HG02973 (cell line): ENCODE data around the gene NELL2.
"Not testable (repeated sequence)": the region's sequence is repeated elsewhere in the genome, so short reads cannot be mapped to it uniquely, and the experiment has no call there.

Source experiments
- ATAC-seq: cut with Tn5 transposase; IDR thresholded peaks from one replicate; pipeline ENCODE4 v1.9.1; 2021; ENCODE audit warnings: moderate library complexity; ENCODE audit not compliant: unreplicated experiment

NELL2 gene

DNA sequence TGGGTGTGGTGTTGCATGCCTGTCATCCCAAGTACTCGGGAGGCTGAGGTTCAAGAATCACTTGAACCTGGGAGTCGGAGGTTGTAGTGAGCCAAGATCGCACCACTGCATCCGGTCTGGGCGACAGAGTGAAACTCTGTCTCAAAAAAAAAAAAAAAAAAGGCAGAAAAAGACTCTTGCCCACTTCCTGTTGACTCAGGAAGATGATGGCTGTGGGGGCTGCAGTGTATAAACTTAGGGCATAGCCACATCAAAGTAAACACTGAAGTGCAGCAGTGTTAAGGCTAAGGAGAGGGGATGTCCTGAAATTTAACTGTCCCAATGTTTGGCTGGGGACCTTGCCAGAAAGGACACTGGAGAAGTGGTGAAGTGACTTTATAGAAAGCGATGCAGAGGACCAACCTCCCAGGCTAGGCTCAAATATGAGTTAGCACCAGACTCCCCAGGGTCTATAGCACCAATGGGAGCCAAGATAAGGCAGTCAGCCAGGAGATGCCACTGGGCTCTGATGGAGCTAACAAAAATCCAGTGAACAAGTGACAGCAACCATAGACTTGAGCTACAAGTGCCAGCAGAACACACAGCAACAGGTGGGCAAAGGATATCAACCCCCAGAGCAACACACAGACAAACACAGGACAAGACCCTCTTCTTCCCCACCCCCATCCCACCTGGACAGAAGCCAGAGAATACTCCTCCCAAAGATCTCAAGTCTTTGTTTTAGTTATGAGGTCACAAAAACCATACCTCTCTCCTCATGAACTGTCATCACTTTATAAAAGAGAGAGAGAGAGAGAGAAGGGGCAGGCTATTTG, 28.0 kb downstream of the NELL2 start:
- ATAC-seq, result peak; percentile 76

GRCh38 chr12:44847403-44847802, 28.7 kb downstream of the NELL2 start:
- ATAC-seq, result peak; percentile 11

DNA sequence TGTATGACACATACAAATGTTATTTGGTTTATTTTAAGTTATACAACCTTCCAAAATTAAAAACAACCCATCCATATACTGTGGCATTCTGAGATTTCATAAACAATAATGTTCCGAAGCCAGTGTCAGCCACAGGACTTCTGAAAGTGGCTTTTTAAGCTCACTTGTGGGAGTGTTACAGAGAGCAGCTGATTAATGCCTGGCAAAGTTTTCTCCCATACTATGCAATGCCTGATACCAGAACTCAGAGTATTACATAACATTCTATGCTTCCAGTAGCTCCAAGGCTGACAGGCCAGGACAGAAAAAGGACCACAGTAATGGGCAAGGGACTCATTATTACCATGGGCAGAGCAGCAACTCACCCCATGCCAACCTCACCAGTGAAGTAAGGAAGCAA, 29.3 kb downstream of the NELL2 start:
- ATAC-seq, result no peak

GRCh38 chr12:44842669-44843068, 33.4 kb downstream of the NELL2 start:
- ATAC-seq, result no peak

DNA sequence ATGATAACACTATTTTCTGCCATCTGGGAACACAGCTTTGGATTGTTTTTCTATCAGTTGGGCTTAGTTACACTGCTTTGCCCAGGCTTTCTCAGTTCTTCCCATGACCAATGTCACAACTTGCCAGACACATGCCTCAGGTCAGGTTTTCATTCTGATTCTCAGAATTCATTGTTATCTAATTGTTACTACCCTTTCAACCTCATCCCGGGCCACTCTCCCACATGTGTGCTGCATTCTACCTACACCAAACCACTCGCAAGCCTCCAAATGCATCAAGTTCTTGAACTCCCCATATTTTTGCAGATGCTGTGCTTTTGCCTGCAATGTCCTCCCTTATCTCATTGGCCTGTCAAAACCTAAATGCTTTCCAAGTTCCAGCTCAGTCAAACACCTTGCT, 36.3 kb downstream of the NELL2 start:
- ATAC-seq, result no peak

DNA sequence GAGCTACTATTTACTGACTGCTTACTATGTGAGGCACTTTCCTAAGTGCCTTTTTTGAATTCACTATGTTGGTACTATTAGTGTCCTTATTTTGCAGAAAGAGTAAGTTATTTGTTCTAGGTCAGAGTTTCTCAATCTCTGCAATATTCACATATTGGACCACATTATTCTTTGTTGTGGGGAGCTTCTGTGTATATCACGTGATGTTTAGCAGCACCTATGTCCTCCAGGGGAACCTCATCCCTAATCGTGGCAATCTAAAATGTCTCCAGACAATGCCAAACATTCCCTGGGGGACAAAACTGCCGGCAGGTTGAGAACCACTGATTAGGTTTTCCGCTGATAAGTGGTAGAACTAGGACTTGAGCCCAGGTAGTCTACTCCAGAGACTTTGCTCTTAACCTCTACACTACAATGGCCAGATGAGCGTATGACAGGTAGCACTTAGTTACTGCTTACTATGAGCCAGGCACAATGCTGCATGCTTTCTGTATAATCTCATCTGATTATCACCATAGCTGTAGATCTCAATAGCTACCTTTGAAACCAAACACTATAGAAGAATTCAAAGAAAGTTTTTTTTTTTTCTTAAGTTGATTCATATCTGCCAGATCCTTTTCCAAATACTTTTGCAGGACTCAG, 38.9 kb downstream of the NELL2 start:
- ATAC-seq, result no peak

DNA sequence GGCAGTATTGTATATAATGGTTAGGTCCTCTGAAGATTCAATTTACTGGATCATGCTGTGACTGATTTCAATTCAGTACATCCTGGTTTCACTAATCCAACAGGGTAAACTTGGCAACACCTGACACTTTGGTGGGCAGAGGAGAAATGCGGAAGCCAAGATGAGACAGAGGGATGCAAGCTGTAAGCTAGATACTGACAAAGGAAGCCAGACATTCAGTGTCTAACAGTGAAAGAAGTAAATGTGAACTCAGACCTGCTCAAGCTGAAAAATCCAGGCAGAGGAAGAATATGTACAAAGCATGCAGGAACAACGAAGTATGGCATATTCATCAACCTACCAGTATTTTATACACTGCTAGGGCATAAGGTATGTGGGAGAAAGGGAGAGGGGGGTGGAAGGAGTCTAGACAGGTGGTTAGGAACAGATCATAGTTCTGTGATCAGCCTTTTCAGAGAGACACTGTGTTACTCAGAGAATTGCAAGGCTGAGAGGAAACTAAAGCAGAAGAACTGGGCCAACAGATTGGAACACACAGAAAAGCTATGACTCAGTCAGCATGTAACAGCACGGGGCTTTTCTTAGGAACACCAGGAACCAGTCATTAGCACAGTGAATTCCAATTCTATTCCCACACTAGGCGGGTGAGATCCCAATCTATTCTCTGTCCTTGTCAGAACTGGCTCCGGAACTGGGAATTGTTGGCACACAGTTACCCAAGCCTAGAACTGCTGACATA, 40.3 kb downstream of the NELL2 start:
- no peak for ATAC-seq

DNA sequence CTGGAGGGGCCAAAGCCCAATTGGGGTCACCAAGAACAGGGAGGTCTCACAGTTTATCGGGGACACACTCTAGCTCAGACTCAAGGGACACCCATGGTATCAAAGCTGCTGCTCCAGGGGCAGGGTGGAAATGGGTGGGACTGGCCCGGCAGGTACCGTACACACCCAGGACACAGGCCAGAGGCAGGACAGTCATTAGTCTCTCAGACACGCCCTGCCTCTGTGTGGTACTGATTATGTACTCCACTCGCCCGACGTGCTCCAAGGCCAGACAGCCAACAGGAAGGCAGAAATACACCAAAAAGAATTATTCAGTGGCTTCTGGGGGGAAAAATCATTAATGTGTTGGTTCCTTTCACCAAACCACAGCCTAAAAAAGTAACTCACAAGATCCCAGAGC, 41.1 kb downstream of the NELL2 start:
- not testable (repeated sequence) for ATAC-seq

GRCh38 chr12:44833561-44833960, 42.6 kb downstream of the NELL2 start:
- no peak for ATAC-seq

DNA sequence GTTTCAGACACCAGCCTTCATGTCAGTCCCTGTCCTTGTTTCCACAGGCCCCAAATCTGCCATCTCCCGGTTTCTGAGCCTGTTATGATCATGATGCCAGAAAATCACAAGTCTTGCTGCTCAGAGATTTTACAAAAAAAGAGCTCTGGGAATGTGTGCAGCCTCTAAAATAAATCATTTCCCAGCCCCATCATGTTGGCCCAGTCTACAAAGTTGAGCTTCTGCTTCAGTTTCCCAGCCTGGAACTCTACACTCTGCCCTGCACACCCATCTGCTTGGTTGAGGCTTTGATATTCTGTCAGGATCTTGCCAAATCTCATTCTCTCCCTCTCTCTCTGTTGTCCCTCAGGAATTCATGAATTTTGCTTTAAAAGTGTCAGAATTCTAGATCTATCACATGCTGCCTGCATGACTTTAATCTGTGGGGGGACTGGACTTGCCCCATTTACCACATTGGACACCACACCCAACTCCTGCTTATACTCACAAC, 45.5 kb downstream of the NELL2 start:
- no peak for ATAC-seq

DNA sequence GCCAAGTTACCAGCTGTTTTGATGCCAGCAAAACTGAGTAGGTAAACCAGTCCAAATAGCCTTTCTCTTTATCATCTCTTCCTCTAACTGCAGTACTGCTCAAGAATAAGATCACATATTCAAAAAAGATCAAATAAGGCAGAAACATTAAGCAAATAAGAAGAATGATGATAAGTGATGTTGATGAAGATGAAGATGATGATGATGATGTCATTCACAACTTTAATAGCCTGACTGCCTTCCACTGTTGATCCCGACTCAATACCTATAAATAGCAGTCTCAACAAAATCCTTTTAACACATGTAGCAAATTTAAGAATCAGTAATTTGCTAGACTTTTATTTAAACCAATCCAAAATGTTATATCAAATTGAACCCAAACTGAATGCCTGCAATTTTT, 47.1 kb downstream of the NELL2 start:
- ATAC-seq, result no peak

DNA sequence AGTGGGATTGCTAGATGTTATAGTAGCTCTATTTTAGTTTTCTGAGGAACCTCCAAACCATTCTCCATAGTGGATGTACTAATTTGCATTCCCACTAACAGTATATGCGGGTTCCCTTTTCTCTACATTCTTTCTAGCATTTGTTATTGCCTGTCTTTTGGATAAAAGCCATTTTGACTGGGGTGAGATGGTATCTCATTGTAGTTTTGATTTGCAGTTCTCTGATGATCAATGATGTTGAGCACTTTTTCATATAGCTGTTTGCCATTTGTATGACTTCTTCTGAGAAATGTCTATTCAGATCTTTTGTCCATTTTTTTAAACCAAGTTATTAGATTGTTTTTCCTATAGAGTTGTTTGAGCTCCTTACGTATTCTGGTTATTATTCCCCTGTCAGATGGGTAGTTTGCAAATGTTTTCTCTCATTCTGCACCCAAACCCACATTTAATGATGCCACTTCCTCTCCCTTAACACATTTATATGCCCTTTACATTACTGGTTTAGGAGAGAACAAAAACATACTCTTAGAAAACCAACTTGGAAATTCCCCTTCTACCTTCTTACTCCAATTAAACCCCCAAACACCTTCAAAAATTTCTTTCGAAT, 48.2 kb downstream of the NELL2 start:
- ATAC-seq, result no peak

DNA sequence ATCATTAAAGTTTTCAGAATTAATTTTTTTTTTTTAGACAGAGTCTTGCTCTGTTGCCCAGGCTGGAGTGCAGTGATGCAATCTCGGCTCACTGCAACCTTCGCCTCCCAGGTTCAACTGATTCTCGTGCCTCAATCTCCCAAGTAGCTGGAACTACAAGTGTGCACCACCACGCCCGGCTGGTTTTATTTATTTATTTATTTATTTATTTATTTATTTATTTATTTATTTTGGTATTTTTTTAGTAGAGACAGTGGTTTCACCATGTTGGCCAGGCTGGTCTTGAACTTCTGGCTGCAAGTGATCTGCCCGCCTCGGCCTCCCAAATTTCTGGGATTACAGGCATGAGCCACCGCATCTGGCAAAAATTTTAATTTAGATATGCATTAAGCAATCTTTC, 54.4 kb downstream of the NELL2 start:
- not testable (repeated sequence) for ATAC-seq

- no peak for ATAC-seq
Measured at GRCh38 chr12:44819884-44820283, 56.2 kb downstream of the NELL2 start.

DNA sequence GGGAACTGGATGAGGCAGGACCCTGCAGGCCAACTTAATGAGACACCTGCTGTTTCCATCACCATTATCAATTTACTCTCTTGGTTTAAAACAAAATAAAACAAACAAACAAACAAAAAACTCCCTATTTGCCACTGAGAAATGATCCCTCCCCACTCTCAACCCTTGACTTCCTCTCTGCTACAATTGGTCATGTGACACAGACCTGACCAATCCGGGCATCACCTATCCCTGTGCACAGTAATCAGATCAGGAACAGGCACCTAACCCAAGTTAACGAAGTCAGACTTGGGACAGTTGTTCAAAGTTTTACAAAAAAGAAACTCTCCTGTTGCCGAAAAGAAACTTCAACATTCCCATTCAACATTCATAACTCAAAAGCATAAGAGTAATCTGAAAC, 58.4 kb downstream of the NELL2 start:
- ATAC-seq, result no peak

DNA sequence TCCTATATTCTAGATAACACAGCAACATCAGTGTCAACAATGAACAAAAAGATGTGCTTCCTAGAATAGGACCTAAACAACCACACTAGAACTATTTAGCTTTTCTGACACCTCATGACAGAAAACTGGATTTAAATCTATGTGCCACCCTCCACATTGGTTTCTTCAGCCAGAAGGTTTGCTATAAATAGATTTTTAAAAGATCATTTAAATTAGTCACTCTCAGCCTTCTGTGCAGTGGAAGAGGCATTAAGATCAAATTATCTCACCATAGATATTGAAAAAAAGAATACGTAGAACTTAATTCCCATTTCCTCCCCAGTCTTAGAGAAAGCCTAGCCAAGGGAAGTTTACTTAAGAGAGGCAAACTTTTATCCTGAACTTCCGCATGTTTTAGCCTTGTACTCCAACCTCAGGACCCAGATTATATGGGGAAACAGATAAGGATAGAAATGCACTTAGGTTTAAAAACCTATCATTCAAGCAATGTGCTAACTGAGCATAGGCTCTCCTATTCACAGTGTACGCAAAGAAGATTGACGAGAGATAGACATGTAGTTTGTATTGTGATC, 59.6 kb downstream of the NELL2 start:
- no peak for ATAC-seq

- ATAC-seq, result no peak
Measured at GRCh38 chr12:44812062-44812461, 64.1 kb downstream of the NELL2 start.

DNA sequence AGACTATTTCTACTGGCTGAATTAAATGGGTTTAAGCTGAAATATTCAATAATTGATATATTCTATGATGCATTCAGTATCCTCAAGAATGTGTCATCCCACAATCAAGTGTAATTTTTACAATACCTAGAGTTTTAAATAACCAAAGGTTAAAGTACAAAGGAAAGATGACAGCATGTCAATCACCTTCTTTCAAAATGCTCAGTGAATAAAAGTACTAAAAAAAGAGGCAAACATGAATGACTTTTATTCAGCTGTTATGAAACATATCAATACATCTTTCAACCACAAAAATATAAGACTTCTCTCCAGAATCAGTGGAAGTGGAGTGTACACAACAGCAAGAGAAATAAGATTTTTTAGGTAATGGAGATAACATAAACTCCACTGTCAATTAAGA, 72.0 kb downstream of the NELL2 start:
- no peak for ATAC-seq

- ATAC-seq, result no peak
Measured at GRCh38 chr12:44795970-44796369, 80.1 kb downstream of the NELL2 start.

DNA sequence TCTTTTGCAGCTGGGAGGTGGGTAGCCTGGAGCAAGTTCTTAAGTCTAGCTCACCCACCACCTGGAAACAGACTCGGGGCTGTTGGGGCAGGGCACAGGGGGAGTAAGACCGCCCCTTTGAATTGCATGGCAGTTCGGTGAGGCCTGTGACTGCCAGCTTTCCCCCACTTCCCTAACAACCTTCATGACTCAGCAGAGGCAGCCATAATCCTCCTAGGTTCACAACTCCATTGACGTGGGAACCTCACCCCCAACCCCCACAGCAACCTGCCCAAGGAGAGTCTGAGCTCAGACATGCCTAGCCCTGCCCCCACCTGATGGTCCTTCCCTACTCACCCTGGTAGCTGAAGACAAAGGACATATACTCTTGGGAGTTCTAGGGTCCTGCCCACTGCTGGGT, 87.4 kb downstream of the NELL2 start:
- no peak for ATAC-seq

- no peak for ATAC-seq
Measured at GRCh38 chr12:44780221-44780790, 95.8 kb downstream of the NELL2 start.
